Endothelial cell of umbilical vein (primary cell): ENCODE results near the gene MAGEA10.

Experiments used
- CTCF ChIP-seq, 2 donors: IDR thresholded peaks; 1 replicate in 1 of 2; 2 replicates in 1 of 2; pipeline ENCODE4 v1.5.1; 2011; ENCODE audit warnings: low read length in 2 of 2, mild to moderate bottlenecking in 2 of 2, moderate library complexity in 2 of 2, control low read depth in 1 of 2, inconsistent platforms in 1 of 2, low read depth in 1 of 2; ENCODE audit not compliant: insufficient read depth in 1 of 2; ENCODE audit errors: extremely low read depth in 1 of 2
- POLR2A ChIP-seq: IDR thresholded peaks from 2 replicates; pipeline ENCODE4 v1.6.1; 2012; ENCODE audit warnings: low read depth, mild to moderate bottlenecking, control low read depth, low read length

- TF ChIP-seq POLR2A (no peak), CTCF (IDR thresholded peaks at IDR 0.05; ENCODE audit: extremely low read depth in 1 of 2, insufficient read depth in 1 of 2, low read depth in 1 of 2, low read length in 2 of 2) (no peak)
Observed at GRCh38 chrX:152170621-152171020, 32.2 kb upstream of the MAGEA10 start.
